Gastrocnemius medialis (tissue), 4 donors: ENCODE measurements around the gene GALNS.
"Not testable (repeated sequence)": the region's sequence is repeated elsewhere in the genome, so short reads cannot be mapped to it uniquely, and the experiment has no call there.

ENCODE experiments used
- CTCF ChIP-seq, 5 experiments: fragments of 450-650 bp in 3 of 5; fragments of 200-600 bp in 2 of 5; sonication (generic) in 2 of 5; IDR thresholded peaks in 4 of 5; conservative IDR thresholded peaks in 1 of 5; 1 replicate in 4 of 5; 2 replicates in 1 of 5; pipeline ENCODE4 v1.5.1; 2016 to 2019; ENCODE audit warnings: antibody characterized with exemption in 5 of 5, mild to moderate bottlenecking in 3 of 5, moderate library complexity in 3 of 5
- POLR2A ChIP-seq, 2 donors: fragments of 450-650 bp; IDR thresholded peaks; one replicate each; pipeline ENCODE4 v1.6.1; 2017; ENCODE audit warnings: antibody characterized with exemption in 2 of 2, mild to moderate bottlenecking in 2 of 2, moderate library complexity in 2 of 2

- not testable (repeated sequence) for TF ChIP-seq POLR2A (IDR thresholded peaks at IDR 0.05); CTCF (IDR thresholded peaks at IDR 0.05 in 4 of 5, conservative IDR thresholded peaks at IDR 0.05 in 1 of 5)
Observed at GRCh38 chr16:88823646-88824045, 33.1 kb downstream of the GALNS start.
